NCI-H446 treated with DMSO at 0.1 percent for 48 hours (cell line): ENCODE measurements around the gene TXNRD2.
"Not testable (repeated sequence)": the region's sequence is repeated elsewhere in the genome, so short reads cannot be mapped to it uniquely, and the experiment has no call there.

ENCODE experiments used
- DNase-seq: peaks from one replicate; lab custom pipeline; 2025; lab: John Stamatoyannopoulos, UW

TXNRD2 gene

GRCh38 chr22:19948057-19948760 is 6.6 kb upstream of the TXNRD2 start:
- no peak for DNase-seq

DNA sequence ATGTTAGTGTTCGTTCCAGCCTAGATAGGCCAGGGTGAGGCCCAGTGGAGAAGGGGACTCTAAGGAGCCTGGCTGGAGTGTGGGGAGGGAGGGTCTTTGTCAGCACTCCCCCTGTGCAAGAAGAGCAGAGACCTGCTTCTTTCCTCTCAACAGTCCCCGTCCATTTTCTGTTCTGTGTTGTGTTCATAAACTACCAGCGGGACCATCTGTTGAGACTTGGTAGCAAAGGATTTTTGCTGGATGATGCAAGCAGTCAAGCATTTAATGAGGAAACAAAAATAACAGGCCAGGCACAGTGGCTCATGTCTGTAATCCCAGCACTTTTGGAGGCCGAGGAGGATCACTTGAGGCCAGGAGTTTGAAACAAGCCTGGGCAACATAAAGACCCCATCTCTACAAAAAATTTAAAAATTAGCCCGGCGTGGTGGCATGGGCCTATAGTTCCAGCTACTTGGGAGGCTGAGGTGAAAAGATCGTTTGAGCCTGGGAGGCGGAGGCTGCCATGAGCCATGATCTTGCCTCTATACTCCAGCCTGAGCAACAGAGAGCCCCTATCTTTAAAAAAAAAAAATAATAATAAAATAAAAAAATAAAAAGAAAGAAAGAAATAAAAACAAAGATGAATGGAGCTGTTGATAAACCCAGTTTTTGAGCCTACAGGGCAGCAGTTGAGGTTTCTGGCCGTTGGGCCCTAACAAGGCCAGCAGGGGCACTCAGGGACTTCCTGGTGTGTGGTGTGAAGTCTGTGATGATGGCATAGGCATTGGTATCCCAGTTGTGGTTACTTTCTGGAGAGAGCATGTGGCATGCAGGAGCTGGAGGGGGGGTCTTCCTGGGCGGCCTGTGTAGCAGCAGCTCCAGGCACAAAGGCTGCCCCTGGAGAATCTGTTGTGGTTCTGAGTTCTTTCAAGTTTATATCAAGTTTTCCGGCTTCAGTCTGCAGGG is 1.7 kb upstream of the TXNRD2 start:
- DNase-seq, result peak; percentile 75

DNA sequence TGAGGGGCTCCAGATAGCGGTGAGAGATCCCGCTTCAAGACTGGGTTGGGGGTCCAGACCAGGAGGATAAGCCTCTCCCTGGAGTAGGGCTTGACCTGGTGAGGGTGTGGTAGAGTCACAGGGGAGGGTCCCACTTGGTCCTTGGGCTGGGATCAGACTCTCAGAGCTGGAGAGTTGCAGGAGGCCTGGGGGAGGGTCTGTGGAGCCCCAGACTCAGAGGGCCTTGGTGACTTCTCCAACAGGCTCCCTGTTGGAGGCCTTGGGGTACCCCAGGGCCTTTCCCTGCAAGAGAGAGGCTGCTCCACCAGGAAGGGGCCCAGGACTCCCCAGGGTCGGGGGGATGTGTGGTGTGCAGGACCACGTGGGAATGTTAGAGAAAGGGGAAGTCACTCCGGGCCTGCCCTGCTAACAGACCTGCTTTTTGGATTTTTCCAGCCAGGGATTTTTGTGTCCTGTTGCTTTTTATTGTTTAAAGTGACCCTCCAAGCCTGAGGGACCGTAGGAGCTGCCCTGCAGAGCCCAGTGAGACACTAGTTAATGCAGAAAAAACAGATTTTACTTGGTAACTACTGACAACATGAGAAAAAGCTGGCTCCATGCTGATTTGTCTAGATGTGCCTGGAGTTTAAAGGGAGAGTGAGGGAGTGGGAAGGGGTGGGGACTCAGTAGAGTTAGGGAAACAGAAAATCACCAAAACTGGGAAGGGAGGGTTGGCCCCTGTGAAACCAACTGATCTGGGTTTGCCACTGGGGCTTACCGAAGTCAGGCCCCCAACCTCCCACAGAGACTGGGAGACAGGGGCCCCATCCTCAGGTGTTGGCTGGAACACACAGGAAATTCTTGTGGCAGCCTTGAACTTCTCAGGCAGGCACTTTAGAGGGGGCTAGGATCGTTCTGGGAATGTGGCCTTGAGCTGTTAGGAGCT is 801 bp upstream of the TXNRD2 start:
- peak; percentile 26 for DNase-seq

DNA sequence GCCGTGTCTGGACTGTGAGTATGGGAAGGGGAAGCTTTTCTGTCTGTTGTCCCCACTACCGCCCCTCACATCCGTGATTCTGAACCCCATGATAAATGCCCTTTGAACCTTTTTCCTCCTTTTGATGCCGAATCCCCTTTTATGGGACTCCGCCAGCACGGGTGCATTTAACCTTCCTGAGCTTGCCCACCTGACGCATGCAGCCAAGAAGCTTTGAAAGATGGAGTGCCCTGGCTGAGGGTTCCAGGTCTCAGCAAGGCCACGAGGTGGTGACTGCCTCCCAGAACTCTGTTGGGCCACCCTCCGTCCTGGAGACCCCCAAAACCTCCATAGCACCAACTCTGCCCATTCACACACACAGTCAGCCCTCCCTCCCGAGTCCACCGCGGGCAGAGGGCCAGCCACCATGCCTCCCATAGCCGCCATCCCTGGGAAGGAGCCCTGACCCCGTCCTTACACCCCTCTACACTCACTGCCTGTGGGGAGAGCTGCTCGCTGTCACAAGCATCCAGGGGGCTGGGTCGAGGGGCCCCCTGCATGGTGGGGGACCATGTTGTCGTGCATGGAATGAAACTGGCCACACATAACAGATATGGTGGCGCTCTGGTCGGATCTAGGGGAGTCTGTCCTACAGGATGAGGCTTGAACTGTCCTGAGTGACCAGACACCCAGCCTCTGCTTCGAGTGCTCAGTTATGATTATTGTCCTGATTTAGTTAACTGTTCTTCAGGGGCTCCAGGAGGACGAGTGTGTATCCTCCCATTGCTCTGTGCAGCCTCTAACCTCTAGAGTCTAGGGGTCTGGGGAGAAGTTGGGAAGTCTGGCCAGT is 868 bp downstream of the TXNRD2 start:
- DNase-seq, result no peak

GRCh38 chr22:19937616-19938473 is 3.8 kb downstream of the TXNRD2 start:
- DNase-seq, result no peak

DNA sequence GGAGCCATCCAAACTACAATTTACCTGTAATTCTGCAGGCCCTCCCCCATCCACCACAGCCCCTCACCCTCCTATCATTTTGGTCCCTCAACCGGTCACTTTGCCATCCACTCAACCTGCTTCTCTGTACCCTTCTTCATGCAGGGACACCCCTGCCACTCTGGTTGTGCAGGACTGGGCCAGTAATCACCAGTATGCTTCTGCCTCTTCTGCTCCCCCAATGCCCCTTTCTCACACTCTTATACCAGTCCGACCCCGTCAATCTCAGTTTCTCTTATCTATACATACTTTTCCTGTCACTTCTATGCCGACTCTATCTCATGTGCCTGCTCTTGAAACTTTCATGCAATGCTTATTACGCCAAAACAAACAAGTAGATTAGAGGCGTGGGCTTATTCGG is 5.1 kb downstream of the TXNRD2 start:
- DNase-seq, result no peak

- DNase-seq, result not testable (repeated sequence)
Observed at GRCh38 chr22:19935123-19935718, 6.4 kb downstream of the TXNRD2 start.

DNA sequence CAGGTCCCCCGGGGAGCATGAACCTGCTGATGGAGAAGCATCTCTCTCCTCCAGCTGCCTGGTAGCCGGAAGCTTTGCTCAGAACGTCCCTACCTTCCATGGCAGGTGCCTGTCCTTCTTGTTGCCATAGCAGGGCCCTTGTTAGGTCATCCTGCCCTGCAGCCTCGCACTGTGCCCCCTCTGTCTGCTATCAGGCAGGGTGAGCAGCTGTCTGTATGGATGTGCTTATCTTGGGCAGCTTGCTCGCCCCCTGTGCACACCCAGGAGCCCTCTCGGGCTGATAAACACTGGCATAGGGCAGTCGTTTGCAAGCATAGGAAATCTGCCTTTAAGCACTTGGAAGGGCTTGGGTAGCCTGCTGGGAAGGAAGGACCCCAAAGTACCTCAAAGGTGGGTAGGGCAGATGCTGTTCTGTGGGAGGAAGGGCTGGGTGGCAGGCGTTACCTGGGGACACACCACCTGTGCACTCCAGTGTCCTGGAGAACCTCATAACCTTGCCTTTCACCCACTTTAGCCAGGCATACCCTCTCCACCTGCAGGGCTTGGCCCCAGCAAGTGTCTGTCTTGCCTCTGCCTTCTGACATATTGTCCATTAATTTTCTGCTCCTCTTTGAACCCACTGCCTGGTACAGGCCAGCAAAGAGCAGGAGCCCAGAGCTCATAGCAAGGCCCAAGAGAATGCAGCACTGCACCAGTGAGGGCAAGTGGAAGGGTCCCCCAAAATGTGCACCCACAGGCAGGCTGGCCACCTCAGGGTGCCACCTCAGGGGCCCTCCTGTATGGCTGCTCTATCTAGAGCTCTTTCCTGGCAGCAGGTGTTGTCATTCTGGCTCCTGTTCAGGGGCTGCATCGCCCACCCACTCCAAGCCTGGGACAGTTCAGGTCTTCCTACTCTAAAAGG is 8.0 kb downstream of the TXNRD2 start:
- DNase-seq, result no peak

- no peak for DNase-seq
Observed at GRCh38 chr22:19932367-19933206, 9.0 kb downstream of the TXNRD2 start.

DNA sequence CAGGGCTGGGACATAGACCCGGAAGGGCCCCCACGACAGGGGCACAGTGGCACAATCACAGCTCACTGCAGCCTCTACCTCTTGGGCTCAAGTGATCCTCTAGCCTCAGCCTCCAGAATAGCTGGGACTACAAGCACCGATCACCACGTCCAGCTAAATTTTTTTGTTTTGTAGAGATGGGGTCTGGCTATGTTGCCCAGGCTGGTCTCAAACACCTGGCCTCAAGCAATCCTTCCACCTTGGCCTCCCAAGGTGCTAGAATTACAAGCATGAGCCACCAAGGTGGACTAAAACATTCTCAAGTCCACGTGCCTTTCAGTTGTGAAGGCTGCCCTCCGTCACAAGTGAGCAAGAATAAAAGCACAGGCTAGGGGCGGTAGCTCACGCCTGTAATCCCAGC is 10.1 kb downstream of the TXNRD2 start:
- DNase-seq, result no peak

DNA sequence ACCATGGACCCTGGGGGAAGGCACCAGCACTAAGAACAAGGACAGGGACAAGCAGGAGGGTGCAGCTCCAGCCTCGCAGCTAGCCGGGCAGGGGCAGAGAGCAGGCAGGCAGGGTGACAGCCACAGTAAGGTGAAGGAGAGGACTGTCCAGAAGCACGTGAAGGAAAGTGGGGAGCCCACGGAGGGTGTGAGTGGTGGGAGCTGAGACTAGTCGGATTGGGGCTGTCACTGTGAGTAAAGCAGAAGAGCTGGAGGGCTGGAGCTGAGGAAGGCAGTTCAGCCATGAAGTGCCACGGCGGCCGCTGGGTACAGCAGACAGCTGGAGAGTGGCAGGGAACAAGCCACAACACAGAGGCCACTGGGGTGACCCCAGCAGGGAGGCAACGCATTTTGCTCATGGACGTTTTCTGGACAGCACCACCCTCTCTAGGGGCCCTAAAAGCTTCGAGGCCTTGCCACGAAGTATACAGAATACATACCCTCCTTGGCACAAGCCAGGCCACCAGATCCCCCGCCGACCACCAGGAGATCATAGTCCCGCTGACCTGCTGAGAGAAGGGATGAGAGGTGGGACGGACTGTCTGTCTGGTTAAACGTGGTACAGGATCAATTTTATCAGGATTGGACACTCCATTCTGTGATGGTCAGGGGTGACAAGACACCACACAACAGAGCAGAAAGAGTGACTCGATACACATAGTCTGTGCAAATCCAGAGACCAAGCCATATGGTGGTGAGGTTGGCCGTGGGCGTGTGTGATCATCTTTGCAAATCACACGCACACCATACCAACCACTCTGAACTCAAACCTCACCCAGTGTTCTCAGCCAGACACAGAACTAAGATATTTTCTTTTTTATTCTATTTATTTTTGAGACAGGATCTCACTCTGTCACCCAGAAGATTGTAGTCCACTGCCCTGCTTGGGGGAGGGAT is 10.8 kb downstream of the TXNRD2 start:
- no peak for DNase-seq

- DNase-seq, result no peak
Observed at GRCh38 chr22:19929586-19930550, 11.8 kb downstream of the TXNRD2 start.

DNA sequence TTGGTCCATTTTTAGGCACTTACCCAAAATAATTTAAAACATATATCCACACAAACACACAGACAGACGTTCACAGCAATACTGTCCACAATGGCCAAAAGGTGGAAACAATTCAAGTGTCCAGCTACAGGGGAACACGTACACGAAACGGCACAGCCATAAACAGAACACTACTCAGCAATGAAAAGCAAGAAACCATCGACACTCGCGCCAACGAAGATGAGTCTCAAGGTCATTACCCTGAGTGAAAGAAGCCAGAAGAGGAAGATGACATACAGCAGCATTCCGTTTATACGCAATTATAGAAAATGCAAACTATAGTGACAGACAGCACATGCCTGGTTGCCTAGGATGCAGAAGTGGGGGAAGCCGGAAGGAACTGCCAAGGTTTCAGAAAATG is 13.4 kb downstream of the TXNRD2 start:
- DNase-seq, result no peak

- DNase-seq, result no peak
Observed at GRCh38 chr22:19927696-19928095, 13.9 kb downstream of the TXNRD2 start.

GRCh38 chr22:19926028-19926427 is 15.6 kb downstream of the TXNRD2 start:
- DNase-seq, result not testable (repeated sequence)
